ENCODE data around the gene RMRP. TPM values are rescaled to one million over a fixed set of nuclear protein-coding genes. Genes with fewer than 3 reads are reported as not detected.

Gene RMRP
- total RNA-seq (2014; rRNA removed; shearing (Covaris generic)) = 1,768 and 6,657 TPM in 2 replicates

- peak; percentile 96 for DNase-seq (ENCODE audit: low spot score)
Observed at GRCh38 chr9:35657546-35658136, at the start of gene RMRP. TSS of gene RMRP (minus strand) at chr9:35658019.

GRCh38 chr9:35706951-35707350 lies 49.1 kb upstream of the RMRP start:
- DNase-seq (ENCODE audit: low spot score) = no peak

DNA sequence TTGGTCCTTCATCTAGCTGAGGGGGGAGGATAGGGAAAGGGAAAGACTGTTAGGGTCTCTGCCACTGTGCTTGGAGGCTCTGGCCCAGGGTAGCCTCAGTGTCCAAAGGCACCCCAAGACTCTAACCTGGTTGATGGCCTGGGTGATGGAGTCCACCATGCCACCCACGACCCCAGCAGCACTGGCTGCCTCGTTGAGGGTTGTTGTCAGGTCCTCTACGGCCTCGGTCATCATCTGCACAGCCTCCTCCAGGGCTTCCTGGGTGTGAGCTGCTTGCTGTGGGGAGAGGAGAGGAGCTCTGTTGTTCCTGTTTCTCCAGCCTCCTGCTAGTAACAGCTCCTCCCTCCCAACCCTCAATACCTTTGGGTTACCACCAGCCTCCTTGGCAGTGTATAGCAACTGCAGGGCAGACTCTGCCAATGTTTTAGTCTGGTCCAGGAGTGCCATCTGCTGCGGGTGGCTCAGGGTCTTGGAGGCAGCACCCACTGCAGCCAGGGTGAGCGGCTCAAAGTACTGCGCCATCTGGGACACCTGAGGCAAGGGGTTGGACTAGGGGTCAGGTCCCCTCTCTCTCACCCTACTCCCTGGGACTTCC lies 48.1 kb upstream of the RMRP start:
- no peak for DNase-seq (ENCODE audit: low spot score)

GRCh38 chr9:35705372-35705771 lies 47.6 kb upstream of the RMRP start:
- no peak for DNase-seq (ENCODE audit: low spot score)

DNA sequence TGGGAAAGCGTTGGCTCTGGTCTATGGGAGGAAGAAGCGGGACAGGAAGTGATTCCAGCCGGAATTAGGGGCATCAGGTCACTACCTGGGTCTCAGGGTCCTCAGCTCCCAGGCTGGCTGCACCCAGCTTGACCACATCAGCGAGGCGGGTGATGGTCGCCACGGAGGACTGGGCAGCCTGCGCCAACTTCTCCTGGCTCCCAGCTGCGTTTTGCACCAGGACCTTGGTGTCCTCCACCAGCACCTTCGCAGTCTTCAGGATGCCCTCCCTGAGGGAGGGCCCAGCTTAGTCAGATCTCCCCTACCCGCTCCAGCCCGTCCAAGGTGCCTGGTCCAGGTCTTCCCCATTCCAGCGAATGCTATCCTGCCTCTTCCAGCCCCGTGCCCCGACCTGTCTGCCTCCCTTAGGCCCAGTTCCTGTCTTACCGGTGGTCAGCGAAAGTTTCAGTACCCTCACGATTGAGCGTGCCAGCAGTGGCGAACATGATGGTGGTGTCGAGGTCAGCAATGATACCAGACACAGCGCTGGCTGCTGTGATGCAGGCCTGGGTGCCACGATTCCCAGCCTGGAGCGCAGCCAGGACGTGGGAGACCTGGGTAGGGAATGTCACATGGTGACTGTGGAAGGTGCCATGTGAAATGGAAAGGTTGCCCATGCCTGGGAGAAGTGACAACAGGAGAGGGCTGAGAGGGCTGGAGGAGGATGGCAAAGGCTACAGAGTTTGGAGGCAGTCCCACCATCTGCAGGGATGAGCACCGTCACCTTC lies 46.3 kb upstream of the RMRP start:
- DNase-seq (ENCODE audit: low spot score) = no peak

DNA sequence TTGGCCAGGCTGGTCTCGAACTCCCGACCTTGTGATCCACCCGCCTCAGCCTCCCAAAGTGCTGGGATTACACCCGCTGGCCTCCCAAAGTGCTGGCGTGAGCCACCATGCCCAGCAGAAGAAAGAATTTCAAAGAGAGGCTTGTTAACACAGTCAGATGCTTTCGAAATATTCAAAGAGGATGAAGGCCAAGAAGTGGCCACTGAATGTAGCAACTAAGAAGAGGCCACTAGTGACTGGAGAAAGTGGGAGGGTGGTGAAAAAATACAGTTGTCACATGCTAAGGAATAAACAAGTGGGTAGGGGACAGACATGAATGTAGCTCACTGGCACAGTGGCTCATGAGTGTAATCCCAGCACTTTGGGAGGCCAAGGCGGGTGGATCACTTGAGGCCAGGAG lies 44.9 kb upstream of the RMRP start:
- no peak for DNase-seq (ENCODE audit: low spot score)

- no peak for DNase-seq (ENCODE audit: low spot score)
Observed at GRCh38 chr9:35700942-35701341, 43.1 kb upstream of the RMRP start.

- DNase-seq (ENCODE audit: low spot score) = no peak
Observed at GRCh38 chr9:35700031-35700430, 42.2 kb upstream of the RMRP start.

- no peak for DNase-seq (ENCODE audit: low spot score)
Observed at GRCh38 chr9:35698231-35698630, 40.4 kb upstream of the RMRP start.

GRCh38 chr9:35697486-35697885 lies 39.7 kb upstream of the RMRP start:
- no peak for DNase-seq (ENCODE audit: low spot score)

- DNase-seq (ENCODE audit: low spot score) = peak; percentile 46
Observed at GRCh38 chr9:35696520-35697215, 38.8 kb upstream of the RMRP start.

DNA sequence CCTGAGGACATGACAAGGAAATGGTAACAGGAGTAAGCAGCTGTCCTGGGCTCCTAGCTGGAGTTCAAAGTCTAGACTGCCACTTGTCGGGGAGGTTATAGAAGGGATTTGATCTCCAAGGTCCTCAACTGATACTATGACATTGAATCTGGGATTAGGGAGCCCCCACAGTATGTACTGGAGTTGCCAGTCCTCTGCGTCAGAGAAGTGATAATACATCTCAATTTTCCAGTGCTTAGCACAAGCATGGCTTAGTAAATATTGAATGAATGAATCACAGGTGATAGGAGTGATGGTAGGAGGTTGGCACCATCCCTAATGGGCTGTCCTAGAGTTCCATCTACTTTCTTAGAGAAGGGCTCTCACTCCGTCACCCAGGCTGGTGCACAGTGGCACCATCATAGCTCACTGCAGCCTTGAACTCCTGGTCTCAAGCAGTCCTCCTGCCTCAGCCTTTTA lies 38.2 kb upstream of the RMRP start:
- no peak for DNase-seq (ENCODE audit: low spot score)

DNA sequence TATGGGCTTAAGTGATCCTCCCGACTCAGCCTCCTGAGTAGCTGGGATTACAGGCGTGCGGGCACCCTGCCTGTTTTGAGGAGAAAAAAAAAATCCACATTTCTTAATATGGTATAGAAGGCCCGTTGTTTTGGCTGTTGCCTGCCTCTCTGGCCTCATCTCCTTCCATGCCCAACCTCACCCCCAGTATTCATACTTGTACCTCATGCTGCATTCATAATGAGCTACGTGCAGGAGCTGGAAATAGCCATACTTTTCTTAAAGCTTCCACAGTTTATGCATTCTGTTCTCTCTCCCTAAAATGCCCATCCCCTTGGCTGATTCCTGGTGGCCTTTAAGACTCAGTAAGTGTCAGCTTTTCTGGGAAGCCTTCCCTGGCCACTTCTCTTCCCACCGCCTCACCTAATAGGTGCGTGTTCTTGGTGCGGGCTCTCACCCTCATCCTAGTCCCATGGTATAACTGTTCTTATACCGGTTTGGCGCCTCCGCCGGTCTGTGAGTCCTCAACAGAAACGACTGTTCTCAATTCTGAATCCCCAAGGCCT lies 34.0 kb upstream of the RMRP start:
- DNase-seq (ENCODE audit: low spot score) = no peak

GRCh38 chr9:35691334-35691650 lies 33.5 kb upstream of the RMRP start:
- DNase-seq (ENCODE audit: low spot score) = no peak

- DNase-seq (ENCODE audit: low spot score) = peak; percentile 61
Observed at GRCh38 chr9:35690614-35691333, 33.0 kb upstream of the RMRP start.

DNA sequence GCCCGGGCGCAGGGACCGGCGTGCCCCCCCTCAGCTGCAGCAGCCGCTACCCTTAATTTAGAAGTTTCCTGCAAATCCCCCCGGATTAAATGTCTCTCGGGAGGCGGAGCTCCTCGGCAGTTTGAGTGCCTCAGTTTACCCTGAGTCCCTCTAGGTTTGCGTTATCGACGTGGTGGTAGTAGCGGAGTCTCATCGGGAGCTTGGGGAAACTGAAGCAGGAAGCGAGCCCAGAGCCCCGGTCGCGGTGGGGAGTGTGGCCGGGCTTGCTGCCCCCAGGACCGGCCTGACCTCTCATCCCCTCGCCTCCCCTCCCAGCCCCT lies 32.4 kb upstream of the RMRP start:
- DNase-seq (ENCODE audit: low spot score) = no peak

DNA sequence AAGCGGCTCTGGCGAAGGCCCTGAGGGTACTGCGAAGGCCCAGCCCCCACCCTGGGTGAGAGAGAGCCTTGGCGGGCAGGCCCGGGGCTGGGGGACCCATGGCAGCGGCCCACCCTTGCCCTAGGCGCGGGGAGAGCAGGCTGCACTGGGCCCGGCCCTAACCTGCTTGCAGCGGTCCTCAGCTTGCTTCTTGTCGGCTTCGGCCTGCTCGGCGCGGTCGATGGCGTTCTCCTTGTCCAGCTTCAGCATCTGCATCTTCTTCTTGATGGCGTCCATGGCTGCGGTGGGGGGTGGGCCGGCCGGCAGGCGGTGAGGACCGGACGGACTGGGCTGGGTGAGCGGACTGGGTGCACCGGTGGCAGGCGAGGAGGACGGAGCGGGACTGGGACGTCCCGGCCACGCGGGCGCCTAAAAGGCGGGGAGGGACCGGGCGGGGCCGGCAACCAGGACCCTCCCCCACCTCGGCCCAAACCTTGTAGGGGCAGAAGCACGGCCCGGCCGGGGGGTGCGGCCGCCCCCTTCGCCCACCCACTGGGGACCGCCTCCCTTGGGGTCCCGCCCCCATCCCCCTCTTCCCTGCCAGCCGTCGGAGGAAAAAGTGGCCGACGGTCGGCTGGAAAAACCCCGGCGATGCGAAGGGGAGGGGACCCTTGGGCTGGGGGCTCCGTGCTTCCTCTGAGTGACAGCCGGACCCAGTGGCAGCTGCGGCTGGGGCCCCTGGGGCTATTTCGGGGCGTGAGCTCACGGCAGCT lies 31.9 kb upstream of the RMRP start, which contains the start of gene TPM2:
Gene TPM2 (minus strand): TSS at position 384 of the 752 bp plus-strand sequence. CDS start 108 bp downstream, at position 276.
- DNase-seq (ENCODE audit: low spot score) = peak; percentile 66

GRCh38 chr9:35688558-35689541 lies 31.0 kb upstream of the RMRP start:
- DNase-seq (ENCODE audit: low spot score) = peak; percentile 85

- DNase-seq (ENCODE audit: low spot score) = no peak
Observed at GRCh38 chr9:35687972-35688557, 30.2 kb upstream of the RMRP start.
